ENCODE results near the gene PPP2R5C. TPM values are rescaled to one million over a fixed set of nuclear protein-coding genes. Genes with fewer than 3 reads are reported as not detected.

PPP2R5C gene
- total and polyA plus RNA-seq, 7 donors = 90.2 to 175 (median 131) TPM

GRCh38 chr14:101859958-101860357 lies 98.4 kb downstream of the PPP2R5C start:
- Histone ChIP-seq H3K4me1 (peaks cover 0 to 25% (median 11%) of the 10 kb centered on the region in 4 donors), H3K9me3 (no peaks in the 10 kb centered on the region), H3K36me3 (peaks cover 0 to 31% (median 0%) of the 10 kb centered on the region in 4 donors), H3K4me3 (no peak overlapping the region), H3K27ac (no peak overlapping the region), H3K27me3 (no peaks in the 10 kb centered on the region)
- TF ChIP-seq EP300 (IDR thresholded peaks at IDR 0.05) = no peak
- TF ChIP-seq POLR2AphosphoS5 (IDR thresholded peaks at IDR 0.05) = no peak
- no peak for DNase-seq
- intact Hi-C loops (cut with DNase I) = no loop called here
- WGBS, 2 donors = 96 to 97% methylated on average over 1 of the region's 1 CpG

- H3K4me3 ChIP-seq = no peak overlapping the region
Observed at GRCh38 chr14:101861464-101861863, 100.0 kb downstream of the PPP2R5C start.

DNA sequence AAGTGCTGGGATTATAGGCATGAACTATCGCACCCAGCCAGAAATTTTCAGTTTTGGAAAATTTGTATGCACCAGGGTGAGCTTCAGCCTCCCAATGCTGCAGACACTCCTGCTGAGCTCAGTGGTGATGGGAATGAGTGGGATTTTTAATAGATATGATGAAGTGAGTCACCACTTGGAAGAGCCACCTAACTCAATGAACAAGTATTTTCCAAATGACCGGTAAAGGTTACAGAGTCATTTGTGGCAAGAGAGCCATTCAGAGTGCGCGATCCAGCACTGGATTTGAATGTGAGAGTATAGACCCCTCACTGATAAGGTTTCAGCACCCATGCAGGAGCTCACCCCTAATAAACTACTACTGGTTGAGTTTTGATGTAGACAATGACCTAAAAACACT lies 100.7 kb downstream of the PPP2R5C start:
- DNase-seq = no peak
- intact Hi-C loops (cut with DNase I) = no loop called here
- no peak overlapping the region for H3K4me3 ChIP-seq
- H3K4me1 ChIP-seq = peaks cover 0 to 11% (median 4%) of the 10 kb centered on the region in 4 donors
- peaks cover 0 to 26% (median 0%) of the 10 kb centered on the region in 4 donors for H3K36me3 ChIP-seq
- H3K9me3 ChIP-seq = no peaks in the 10 kb centered on the region
- 92 to 96% methylated on average over 4 of the region's 4 CpGs for WGBS, 2 donors
- H3K27ac ChIP-seq = no peak overlapping the region
- H3K27me3 ChIP-seq = no peaks in the 10 kb centered on the region
- TF ChIP-seq, protein P1, sequence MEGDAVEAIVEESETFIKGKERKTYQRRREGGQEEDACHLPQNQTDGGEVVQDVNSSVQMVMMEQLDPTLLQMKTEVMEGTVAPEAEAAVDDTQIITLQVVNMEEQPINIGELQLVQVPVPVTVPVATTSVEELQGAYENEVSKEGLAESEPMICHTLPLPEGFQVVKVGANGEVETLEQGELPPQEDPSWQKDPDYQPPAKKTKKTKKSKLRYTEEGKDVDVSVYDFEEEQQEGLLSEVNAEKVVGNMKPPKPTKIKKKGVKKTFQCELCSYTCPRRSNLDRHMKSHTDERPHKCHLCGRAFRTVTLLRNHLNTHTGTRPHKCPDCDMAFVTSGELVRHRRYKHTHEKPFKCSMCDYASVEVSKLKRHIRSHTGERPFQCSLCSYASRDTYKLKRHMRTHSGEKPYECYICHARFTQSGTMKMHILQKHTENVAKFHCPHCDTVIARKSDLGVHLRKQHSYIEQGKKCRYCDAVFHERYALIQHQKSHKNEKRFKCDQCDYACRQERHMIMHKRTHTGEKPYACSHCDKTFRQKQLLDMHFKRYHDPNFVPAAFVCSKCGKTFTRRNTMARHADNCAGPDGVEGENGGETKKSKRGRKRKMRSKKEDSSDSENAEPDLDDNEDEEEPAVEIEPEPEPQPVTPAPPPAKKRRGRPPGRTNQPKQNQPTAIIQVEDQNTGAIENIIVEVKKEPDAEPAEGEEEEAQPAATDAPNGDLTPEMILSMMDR (IDR thresholded peaks at IDR 0.05) = no peak
- TF ChIP-seq POLR2AphosphoS5 (IDR thresholded peaks at IDR 0.05) = no peak
- no peak for TF ChIP-seq EP300 (IDR thresholded peaks at IDR 0.05)
- TF ChIP-seq POLR2A (IDR thresholded peaks at IDR 0.05) = no peak

More at GRCh38 chr14:101861464-101861863, 100.0 kb downstream of the PPP2R5C start:
- no peak for DNase-seq
- H3K27ac ChIP-seq = no peak overlapping the region
- intact Hi-C loops (cut with DNase I) = no loop called here
- TF ChIP-seq POLR2AphosphoS5 (IDR thresholded peaks at IDR 0.05) (no peak), POLR2A (IDR thresholded peaks at IDR 0.05) (no peak), EP300 (IDR thresholded peaks at IDR 0.05) (no peak)
- TF ChIP-seq, protein P1 (IDR thresholded peaks at IDR 0.05) = no peak
- WGBS, 2 donors = 88 to 97% methylated on average over 6 of the region's 6 CpGs
- peaks cover 0 to 31% (median 0%) of the 10 kb centered on the region in 4 donors for H3K36me3 ChIP-seq
- H3K4me1 ChIP-seq = peaks cover 0 to 13% (median 4%) of the 10 kb centered on the region in 4 donors
- H3K27me3 ChIP-seq = no peaks in the 10 kb centered on the region
- no peaks in the 10 kb centered on the region for H3K9me3 ChIP-seq

DNA sequence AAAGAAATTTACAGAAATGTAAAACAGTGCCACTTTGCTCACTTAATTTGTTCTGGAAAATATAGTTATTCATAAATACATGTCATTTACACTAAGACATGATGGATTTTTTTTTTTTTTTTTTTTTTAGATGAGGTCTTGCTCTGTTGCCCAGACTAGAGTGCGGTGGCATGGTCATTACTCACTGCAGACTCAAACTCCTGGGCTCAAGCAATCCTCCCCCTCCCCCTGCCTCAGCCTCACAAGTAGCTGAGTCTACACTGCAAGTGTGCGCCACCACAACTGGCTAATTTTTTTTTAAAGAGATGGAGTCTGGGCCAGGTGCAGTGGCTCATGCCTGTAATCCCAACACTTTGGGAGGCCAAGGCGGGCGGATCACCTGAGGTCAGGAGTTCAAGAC lies 101.2 kb downstream of the PPP2R5C start:
- Histone ChIP-seq H3K4me3 (no peak overlapping the region), H3K9me3 (no peaks in the 10 kb centered on the region), H3K36me3 (peaks cover 0 to 20% (median 0%) of the 10 kb centered on the region in 4 donors), H3K27ac (no peak overlapping the region), H3K27me3 (no peaks in the 10 kb centered on the region), H3K4me1 (peaks cover 0 to 16% (median 6%) of the 10 kb centered on the region in 4 donors)
- intact Hi-C loops (cut with DNase I) = no loop called here
- 95 to 99% methylated on average over 4 of the region's 4 CpGs for WGBS, 2 donors
- no peak for DNase-seq
- no peak for TF ChIP-seq POLR2AphosphoS5 (IDR thresholded peaks at IDR 0.05)
- TF ChIP-seq EP300 (IDR thresholded peaks at IDR 0.05) = no peak
- TF ChIP-seq, protein P1 (IDR thresholded peaks at IDR 0.05) = no peak
- TF ChIP-seq POLR2A (IDR thresholded peaks at IDR 0.05) = no peak

GRCh38 chr14:101865288-101865687 lies 103.8 kb downstream of the PPP2R5C start:
- no peak for TF ChIP-seq POLR2A (IDR thresholded peaks at IDR 0.05)
- TF ChIP-seq, protein P1 (IDR thresholded peaks at IDR 0.05) = no peak
- TF ChIP-seq POLR2AphosphoS5 (IDR thresholded peaks at IDR 0.05) = no peak
- TF ChIP-seq EP300 (IDR thresholded peaks at IDR 0.05) = no peak
- Histone ChIP-seq H3K4me3 (no peak overlapping the region), H3K9me3 (no peaks in the 10 kb centered on the region), H3K36me3 (peaks cover 0 to 8% (median 0%) of the 10 kb centered on the region in 4 donors), H3K4me1 (peaks cover 0 to 20% (median 10%) of the 10 kb centered on the region in 4 donors), H3K27ac (no peak overlapping the region), H3K27me3 (no peaks in the 10 kb centered on the region)
- WGBS, 2 donors = 94 to 96% methylated on average over 9 of the region's 9 CpGs
- DNase-seq = no peak
- intact Hi-C loops (cut with DNase I) = no loop called here
